Measurements from ENCODE around the gene SLC9A8.

- TF ChIP-seq CTCF (IDR thresholded peaks at IDR 0.05) (no peak), POLR2AphosphoS5 (IDR thresholded peaks at IDR 0.05; ENCODE audit: insufficient read depth in 1 of 2, low read depth in 1 of 2) (no peak)
Observed at GRCh38 chr20:49853640-49854039, 41.0 kb downstream of the SLC9A8 start.

Measured in vagina (tissue), 2 donors.